ENCODE data around the gene TRPM4.
"Not testable (repeated sequence)": the region's sequence is repeated elsewhere in the genome, so short reads cannot be mapped to it uniquely, and the experiment has no call there.

TRPM4 gene

DNA sequence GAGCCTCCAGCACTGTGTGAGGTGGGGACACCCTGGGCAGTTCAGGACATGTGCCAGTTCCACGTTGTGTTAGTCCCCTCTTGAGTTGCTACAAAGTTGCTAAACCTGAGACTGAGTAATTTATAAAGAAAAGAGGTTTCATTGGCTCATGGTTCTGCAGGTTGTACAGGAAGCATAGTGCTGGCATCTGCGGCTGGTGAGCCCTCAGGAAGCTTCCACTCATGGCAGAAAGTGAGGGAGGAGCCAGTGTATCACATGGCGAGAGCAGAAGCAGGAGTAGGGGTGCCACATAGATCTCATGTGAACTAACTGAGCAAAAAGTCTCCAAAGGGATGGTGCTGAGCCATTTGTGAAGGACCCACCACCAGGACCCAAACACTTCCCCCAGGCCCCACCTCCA is 33.2 kb downstream of the TRPM4 start:
- no peak for DNase-seq (ENCODE audit: low read depth)

- no peak for DNase-seq (ENCODE audit: low read depth)
Measured at GRCh38 chr19:49193822-49194394, 36.3 kb downstream of the TRPM4 start.

DNA sequence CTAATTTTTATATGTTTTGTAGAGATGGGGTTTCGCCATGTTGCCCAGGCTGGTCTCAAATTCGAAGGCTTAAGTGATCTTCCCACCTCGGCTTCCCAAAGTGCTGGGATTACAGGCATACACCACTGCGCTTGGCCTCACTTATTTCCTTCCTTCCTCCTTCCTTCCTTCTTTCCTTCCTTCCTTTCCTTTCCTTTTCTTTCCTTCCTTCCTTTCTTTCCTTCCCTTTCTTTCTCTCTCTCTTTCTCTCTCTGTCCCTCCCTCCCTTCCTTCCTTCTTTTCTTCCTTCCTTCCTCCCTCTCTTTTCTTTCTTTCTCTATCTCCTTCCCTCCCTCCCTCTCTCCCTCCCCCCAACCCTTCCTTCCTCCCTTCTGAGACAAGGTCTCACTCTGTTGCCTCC is 36.8 kb downstream of the TRPM4 start:
- no peak for DNase-seq (ENCODE audit: low read depth)

GRCh38 chr19:49196527-49197240 is 39.1 kb downstream of the TRPM4 start:
- DNase-seq (ENCODE audit: low read depth) = no peak

- no peak for DNase-seq (ENCODE audit: low read depth)
Measured at GRCh38 chr19:49200238-49200862, 42.8 kb downstream of the TRPM4 start.

DNA sequence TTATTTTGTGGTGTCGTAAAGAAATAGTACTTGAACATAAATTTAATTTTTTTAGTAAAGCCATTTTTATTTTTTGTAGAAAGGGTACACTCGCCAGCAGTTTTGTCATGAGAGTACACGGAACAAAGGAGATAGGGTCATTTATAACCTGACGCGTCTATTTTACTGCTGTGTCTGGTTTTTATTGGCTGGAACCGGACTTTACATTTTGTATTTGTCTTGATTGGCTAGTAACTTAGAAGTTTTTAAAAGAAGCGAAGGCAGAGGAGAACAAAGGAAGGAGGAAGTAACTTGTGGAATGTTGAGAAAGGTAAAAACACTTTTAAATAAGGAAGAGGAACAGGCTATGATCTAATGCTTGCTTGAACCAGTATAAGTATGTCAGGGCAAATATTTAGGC is 43.5 kb downstream of the TRPM4 start:
- no peak for DNase-seq (ENCODE audit: low read depth)

DNA sequence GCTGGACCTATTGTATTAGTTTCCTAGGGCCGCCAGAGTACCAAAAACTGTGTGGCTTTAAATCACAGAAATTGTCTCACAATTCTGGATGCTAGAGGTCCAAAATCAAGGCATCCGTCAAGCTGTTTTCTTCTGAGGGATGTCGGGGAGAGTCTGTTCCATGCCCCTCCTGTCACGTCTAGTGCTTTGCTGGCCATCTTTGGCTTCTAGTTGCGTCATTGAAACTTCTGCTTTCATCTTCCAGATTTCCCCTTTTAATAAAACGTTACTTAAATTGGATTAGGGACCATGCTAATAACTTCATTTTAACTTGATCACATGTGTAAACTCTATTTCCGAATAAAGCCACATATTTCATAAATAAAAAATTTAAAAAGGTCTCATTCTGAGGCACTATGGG is 47.5 kb downstream of the TRPM4 start:
- no peak for DNase-seq (ENCODE audit: low read depth)

- not testable (repeated sequence) for DNase-seq (ENCODE audit: low read depth)
Measured at GRCh38 chr19:49209502-49209901, 51.9 kb downstream of the TRPM4 start.

DNA sequence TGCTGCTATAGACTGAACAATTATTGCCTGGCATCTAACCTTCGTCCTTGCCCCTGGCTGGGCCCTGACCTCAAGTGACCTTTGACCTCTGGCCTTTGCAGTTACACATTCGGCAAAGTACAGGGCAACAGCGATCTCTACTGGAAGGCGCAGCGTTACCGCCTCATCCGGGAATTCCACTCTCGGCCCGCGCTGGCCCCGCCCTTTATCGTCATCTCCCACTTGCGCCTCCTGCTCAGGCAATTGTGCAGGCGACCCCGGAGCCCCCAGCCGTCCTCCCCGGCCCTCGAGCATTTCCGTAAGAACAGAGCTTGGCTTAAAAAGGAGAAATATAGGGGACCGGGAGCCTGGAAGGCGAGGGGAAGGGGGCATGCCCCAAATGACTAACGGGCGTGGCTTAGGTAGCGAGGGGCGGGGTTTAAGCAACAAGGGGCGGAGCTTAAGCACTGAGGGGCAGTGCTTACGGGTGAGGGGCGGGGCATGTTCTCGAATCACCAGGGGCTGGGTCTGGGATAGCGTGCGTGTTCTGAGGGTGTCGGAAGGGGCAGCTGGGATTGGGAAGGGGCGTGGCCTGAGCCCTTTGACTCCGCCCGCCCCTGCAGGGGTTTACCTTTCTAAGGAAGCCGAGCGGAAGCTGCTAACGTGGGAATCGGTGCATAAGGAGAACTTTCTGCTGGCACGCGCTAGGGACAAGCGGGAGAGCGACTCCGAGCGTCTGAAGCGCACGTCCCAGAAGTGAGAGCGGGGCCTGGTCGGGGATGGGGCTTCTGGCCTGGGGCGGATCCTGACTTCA is 52.7 kb downstream of the TRPM4 start:
- DNase-seq (ENCODE audit: low read depth) = no peak

DNA sequence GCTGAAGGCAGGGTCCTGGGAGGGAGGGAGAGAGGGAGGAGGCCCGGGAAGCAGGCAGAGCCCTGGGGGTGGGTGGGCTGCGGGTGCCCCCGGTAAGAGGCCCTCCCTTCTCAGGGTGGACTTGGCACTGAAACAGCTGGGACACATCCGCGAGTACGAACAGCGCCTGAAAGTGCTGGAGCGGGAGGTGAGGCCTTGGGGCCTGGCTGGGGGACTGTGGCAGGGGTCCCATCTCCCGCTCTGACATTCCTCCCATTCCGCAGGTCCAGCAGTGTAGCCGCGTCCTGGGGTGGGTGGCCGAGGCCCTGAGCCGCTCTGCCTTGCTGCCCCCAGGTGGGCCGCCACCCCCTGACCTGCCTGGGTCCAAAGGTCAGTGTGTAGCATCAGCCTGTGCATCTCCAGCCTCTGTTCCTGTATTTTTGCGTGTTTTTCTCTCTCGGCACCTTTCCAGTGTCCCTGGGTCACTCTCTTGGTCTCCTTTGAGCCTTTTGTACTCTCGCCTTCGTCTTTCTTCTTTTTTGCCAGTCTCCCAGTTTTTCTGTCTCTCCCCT is 53.4 kb downstream of the TRPM4 start:
- DNase-seq (ENCODE audit: low read depth) = no peak

GRCh38 chr19:49212016-49212701 is 54.6 kb downstream of the TRPM4 start:
- DNase-seq (ENCODE audit: low read depth) = no peak

- no peak for DNase-seq (ENCODE audit: low read depth)
Measured at GRCh38 chr19:49213791-49214190, 56.2 kb downstream of the TRPM4 start.

DNA sequence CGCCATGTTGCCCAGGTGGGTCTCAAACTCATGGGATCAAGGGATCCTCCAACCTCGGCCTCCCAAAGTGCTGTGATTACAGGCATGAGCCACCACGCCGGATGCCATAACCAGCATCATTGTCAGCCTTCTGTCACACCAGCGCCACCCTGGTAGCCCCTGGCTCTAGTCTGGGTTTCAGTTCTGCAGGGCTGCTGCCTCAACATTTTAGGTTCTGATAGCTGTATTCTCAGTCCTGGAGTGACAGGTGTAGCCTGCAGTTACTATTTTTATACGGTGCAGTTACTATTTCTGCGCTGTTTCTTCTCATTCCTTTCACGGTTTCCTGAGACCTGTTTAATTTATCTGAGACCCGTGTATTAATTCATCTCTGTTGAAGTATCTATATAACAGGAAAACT is 57.1 kb downstream of the TRPM4 start:
- DNase-seq (ENCODE audit: low read depth) = no peak

DNA sequence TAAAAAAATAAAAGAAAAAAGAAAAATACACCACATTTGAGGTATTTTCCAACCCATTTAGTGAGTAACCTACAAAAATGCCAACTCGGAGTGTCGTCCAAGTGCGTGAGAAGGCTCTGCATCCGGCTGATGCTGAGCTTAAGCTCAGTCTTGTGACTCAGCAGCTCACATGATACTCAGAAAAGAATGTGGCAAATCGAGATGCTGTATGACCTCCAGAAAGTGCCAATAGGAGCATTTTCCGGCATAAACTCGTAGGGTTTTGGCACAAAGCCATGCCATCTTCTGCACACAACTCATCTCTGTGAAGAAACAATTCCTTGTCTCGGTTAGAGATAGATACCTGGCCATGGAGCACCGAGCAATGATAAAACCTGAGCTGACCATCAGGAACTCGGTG is 58.5 kb downstream of the TRPM4 start:
- no peak for DNase-seq (ENCODE audit: low read depth)

- no peak for DNase-seq (ENCODE audit: low read depth)
Measured at GRCh38 chr19:49217382-49217781, 59.8 kb downstream of the TRPM4 start.

GRCh38 chr19:49222011-49222410 is 64.4 kb downstream of the TRPM4 start:
- DNase-seq (ENCODE audit: low read depth) = no peak

DNA sequence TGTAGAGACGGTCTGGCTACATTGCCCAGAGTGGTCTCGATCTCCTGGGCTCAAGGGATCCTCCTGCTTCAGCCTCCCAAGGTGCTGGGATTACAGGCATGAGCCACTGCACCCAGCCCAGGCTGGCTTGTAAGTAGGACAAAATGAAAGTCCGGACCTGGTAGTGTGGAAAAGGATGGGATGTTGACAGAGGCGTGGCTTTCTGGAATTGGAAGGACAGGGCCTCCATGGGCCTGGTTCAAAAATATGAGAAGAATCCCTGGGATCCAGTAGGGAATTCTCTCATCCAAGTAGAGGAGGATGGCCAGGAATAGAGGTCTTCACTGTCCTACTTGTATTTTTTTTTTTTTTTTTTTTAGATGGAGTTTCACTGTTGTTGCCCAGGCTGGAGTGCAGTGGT is 64.9 kb downstream of the TRPM4 start:
- no peak for DNase-seq (ENCODE audit: low read depth)

DNA sequence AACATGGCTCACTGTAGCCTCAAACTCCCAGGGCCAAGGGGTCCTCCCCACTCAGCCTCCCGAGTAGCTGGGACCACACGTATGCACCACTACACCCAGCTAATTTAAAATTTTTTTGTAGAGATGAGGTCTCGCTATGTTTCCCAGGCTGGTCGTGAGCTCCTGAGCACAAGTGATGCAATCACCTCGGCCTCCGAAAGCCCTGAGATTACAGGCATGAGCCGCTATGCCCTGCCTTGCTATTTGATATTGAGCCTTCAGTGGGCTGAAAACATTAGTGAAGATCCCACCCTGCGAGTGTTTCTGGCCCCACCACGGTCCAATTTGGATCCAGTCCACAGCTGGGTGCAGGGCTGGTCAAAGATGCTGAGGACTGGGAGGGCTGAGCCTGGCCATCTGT is 65.9 kb downstream of the TRPM4 start:
- DNase-seq (ENCODE audit: low read depth) = no peak

GRCh38 chr19:49224441-49224840 is 66.8 kb downstream of the TRPM4 start:
- DNase-seq (ENCODE audit: low read depth) = not testable (repeated sequence)

DNA sequence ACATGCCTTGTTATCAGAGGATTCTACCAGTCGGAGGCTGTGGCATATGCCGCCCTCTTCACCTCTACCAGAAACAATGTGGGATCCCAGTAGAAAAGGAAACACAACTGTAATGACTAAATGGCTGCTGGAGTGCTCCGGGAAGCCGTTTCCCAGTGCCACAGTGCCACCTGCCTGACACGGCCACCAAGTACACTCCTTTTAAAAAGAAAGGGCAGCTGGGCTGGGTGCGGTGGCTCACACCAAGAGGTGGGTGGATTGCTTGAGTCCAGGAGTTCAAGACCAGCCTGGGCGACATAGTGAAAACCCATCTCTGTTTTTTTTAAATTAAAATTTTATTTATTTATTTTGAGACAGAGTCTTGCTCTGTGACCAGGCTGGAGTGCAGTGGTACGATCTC is 67.3 kb downstream of the TRPM4 start:
- DNase-seq (ENCODE audit: low read depth) = no peak

GRCh38 chr19:49229416-49229815 is 71.8 kb downstream of the TRPM4 start:
- DNase-seq (ENCODE audit: low read depth) = no peak

DNA sequence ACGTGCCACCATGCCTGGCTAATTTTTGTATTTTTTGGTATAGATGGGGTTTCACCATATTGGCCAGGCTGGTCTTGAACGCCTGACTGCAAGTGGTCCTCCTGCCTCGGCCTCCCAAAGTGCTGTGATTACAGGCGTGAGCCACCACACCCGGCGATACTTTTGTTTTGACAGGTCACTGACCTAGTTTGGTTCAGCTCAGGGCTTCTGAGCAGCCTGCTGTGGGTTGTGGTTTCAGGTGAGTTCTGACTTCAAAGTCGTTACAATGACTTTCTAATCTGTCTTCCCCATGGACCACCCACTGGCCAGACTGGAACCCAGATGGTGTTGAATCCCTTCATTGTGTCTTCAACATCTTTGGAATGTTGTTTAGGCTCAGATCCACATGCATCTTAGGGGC is 73.8 kb downstream of the TRPM4 start:
- DNase-seq (ENCODE audit: low read depth) = no peak
